Measurements from ENCODE around the gene APOA1.

The APOA1 gene

DNA sequence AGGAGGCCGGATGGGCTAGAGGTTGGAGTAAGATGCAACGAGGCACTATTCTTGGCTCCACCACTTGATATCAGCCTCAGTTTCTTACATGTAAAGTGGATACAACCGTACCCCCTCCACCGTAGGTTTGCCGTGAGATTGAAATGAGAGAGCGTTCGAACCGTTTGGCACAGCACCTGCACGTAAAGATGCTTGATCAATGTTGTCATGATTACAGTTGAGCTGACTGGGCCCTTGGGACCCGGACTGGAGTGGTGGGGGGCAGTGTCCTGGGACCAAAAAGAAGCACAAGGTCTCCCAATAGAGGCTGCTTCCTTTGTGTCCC lies 4.0 kb downstream of the APOA1 start:
- no peak for DNase-seq

DNA sequence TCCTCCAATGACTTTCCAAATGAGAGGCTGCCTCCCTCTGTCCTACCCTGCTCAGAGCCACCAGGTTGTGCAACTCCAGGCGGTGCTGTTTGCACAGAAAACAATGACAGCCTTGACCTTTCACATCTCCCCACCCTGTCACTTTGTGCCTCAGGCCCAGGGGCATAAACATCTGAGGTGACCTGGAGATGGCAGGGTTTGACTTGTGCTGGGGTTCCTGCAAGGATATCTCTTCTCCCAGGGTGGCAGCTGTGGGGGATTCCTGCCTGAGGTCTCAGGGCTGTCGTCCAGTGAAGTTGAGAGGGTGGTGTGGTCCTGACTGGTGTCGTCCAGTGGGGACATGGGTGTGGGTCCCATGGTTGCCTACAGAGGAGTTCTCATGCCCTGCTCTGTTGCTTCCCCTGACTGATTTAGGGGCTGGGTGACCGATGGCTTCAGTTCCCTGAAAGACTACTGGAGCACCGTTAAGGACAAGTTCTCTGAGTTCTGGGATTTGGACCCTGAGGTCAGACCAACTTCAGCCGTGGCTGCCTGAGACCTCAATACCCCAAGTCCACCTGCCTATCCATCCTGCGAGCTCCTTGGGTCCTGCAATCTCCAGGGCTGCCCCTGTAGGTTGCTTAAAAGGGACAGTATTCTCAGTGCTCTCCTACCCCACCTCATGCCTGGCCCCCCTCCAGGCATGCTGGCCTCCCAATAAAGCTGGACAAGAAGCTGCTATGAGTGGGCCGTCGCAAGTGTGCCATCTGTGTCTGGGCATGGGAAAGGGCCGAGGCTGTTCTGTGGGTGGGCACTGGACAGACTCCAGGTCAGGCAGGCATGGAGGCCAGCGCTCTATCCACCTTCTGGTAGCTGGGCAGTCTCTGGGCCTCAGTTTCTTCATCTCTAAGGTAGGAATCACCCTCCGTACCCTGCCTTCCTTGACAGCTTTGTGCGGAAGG lies 4.8 kb downstream of the APOA1 start:
- no peak for DNase-seq

DNA sequence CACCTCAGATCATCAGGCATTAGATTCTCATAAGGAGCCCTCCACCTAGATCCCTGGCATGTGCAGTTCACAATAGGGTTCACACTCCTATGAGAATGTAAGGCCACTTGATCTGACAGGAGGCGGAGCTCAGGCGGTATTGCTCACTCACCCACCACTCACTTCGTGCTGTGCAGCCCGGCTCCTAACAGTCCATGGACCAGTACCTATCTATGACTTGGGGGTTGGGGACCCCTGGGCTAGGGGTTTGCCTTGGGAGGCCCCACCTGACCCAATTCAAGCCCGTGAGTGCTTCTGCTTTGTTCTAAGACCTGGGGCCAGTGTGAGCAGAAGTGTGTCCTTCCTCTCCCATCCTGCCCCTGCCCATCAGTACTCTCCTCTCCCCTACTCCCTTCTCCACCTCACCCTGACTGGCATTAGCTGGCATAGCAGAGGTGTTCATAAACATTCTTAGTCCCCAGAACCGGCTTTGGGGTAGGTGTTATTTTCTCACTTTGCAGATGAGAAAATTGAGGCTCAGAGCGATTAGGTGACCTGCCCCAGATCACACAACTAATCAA lies 5.6 kb downstream of the APOA1 start:
- DNase-seq = no peak

DNA sequence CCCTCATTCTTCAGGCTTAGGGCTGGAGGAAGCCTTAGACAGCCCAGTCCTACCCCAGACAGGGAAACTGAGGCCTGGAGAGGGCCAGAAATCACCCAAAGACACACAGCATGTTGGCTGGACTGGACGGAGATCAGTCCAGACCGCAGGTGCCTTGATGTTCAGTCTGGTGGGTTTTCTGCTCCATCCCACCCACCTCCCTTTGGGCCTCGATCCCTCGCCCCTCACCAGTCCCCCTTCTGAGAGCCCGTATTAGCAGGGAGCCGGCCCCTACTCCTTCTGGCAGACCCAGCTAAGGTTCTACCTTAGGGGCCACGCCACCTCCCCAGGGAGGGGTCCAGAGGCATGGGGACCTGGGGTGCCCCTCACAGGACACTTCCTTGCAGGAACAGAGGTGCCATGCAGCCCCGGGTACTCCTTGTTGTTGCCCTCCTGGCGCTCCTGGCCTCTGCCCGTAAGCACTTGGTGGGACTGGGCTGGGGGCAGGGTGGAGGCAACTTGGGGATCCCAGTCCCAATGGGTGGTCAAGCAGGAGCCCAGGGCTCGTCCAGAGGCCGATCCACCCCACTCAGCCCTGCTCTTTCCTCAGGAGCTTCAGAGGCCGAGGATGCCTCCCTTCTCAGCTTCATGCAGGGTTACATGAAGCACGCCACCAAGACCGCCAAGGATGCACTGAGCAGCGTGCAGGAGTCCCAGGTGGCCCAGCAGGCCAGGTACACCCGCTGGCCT lies 7.1 kb downstream of the APOA1 start:
- no peak for DNase-seq

GRCh38 chr11:116829525-116830183 lies 7.8 kb downstream of the APOA1 start, which contains the start of gene APOC3:
TSS of gene APOC3 (plus strand) at chr11:116829907. CDS start at chr11:116830583, 676 bp downstream.
- no peak for DNase-seq

GRCh38 chr11:116828632-116829524 lies 8.5 kb downstream of the APOA1 start:
- DNase-seq = no peak

DNA sequence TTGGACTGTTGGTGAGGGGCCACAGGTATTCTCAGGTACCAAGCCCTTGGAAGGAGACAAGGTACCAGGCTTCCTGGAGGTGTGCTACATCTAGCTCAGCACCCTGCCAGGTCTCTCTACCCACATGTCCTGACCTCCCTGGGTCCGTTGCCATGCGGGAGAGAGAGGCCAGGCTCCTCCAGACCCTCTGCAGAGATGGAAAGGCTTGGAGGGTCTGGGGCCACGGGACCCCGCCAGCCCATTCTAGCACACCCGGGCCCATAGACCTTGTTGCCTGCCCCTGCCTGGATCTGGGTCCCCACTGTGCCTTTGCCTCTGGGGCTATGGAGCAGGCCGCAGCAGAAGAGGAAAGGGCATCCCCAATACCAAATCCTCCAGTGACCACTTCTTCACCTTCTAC lies 10.0 kb downstream of the APOA1 start:
- DNase-seq = no peak

DNA sequence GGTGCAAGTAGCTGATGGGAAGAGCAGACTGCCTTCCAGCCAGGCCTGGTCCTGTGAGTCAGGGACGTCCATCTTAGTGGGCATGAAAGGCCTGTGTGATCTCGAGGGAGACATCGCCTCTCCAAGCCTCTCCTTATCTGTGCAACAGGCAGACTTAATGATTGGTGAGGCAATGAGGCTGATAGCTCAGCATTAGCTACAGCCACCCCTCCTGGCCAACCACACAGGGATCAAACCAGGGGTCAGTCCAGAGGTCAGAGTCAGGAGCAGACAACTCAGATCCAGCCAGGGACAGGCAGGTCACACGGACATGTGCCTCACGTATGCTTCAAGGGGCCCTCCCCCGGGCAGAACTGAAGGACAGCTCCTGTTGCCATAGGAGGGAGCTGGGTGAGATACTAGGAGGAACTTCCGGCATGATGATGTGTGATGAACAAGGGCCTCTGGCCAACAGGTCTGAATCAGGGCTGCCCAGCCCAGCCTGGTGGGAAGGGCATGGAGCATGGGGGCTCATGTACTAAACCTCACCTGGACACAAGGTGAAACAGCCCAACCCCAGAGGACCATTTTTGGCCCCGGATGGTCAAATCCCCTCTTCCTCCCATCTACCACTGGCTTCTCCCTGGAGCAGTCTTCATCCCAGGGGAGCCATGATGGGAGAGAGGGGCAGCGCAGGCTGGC lies 10.5 kb downstream of the APOA1 start:
- no peak for DNase-seq

DNA sequence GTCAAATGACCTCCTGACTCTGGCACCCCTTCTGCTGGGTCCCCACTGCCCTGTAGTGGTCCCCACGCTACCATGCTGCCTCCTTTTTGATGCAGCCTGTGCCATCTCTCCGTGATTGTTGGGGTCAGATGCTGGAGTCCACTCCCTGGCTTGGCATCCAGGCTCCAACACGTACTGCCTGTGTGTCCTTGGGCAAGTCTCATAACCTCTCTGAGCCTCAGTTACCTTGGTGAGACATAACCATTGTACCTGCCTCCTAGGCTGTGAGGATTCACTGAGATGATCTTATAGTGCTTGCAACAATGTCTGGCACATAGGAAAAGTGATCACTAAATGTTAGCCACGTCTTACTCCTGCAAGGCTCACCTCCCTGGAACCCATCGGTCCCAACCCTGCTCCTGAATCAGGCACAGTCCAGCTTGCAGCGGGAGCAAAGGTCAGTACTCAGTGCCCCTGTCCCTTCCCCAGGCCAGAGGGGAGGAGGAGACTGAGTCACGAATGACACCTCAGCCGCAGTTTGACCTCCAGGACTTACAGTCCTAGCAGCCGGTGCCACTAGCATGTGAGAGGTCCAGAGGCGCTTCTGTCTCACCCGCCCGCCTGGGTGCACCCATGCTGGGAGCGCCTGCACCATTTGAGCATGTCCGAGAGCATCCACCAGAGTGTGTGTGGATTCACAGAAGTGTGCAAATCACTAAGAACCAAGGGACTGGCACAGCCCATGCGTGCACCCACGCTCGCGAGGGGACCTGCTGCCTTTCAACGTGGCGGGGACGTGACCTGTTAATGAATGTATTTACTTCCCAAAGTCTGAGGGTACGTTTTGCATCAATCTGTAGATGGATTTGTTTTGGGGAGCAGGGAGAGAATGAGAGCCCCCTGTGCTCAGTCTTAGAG lies 11.3 kb downstream of the APOA1 start:
- DNase-seq = no peak

DNA sequence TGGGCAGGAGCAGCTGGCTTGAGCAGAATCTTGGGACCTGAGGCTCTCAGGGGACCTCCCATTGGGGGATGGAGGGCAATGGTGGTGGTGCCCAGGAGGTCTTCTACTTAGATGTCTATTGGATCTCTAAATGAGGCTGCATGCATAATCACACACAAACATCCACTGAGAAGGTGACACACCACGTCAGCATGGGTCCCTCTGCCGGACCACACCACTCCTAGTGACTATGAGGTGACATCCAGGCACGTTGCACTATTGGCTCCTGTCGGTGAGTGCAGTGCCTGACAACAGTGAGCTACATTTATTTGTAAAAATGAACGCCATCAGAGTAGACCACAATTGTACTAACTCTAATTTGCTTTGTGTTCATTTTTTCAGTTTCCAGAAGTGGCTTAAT lies 12.0 kb downstream of the APOA1 start:
- no peak for DNase-seq

DNA sequence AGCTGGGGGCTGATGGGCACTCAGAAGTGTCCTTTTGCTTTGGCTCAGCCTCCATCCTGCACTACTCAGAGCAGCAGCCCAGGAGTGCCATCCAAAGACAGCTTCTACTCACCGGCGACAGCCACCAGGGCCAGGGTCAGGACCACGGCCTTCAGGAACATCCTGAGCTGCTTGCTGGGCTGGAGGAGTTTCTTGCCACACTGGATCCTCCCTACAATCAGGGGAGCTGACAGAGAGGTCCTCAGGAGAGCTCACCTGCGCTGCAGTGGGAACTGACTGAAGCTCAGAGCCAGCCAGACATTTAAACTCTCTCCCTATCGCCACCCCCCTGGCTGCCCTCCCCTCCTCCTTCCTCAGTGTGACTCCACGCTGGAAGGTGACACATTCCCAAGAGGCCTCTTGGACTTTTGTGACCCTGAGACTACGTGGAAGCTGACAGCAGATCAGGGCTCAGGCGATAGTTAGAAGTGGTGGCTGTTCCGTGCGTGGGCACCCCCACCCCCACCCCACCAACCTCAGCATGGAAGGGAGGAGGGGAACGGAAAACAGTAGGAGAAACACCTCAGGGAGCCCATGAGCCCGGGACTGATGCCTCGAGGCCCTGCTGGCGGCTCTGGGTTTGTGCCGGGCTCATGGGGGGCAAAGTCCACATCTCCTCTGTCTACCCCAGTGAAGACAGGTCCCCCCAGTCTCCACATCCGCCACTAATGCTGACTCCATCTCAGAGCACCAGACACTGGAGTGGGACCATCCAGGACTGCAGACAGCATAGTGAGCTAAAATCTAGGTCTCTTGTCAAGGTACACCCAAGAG lies 14.2 kb downstream of the APOA1 start, which contains the start of gene APOA4:
Gene APOA4 (minus strand): TSS at position 274 of the 813 bp plus-strand sequence. CDS start 113 bp downstream, at position 161.
- DNase-seq = no peak

DNA sequence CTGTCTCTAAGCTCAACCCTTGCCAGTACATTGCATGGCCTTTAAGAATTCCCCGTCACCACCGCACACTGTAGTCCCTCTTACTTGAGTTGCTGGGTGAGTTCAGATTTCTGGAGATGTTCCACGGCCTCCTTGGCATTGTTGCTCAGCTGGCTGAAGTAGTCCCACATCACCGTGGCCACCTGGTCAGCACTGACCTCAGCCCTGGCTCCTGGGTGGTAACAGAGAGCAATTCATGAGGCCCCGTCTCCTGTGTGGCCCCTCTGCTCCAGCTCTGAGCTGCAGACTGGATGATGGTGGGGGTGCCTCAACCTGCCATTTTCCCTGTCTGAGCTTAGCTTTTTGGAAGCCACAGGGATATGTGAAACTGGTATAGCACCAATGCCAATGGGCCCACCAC lies 14.8 kb downstream of the APOA1 start:
- no peak for DNase-seq

DNA sequence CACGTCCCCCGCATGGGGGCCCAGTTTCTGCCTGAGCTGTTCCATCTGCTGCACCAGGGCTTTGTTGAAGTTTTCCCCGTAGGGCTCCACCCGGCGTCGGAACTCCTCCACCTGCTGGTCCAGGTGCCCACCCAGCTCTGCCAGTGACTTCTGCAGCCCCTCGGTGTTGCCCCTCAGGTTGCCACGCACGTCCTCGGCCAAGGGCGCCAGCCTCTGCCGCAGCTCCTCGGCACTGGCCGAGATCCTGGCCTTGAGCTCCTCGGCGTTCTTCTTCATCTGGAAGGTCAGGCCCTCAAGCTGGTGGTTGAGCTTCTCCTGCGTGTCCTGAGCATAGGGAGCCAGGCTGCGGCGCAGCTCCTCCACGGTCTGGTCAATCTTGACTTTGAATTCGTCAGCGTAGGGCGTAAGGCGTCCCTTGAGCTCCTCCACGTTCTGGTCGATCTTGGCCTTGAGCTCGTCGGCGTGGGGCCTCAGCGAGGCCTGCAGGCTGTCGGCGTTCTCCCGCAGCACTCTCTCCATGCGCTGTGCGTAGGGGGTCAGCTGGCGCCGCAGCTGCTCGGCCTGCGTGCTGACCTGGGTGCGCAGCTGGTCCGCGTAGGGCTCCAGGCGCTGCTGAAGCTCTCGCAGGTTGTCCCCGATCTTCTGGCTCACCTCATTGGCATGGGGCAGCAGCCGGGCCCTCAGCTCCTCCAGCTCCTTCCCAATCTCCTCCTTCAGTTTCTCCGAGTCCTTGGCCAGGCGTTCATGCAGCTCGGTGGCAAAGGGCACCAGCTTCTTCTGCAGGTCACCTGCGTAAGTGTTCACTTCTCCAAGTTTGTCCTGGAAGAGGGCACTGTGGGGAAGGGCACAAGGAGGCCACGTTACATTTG lies 16.1 kb downstream of the APOA1 start:
- DNase-seq = no peak

DNA sequence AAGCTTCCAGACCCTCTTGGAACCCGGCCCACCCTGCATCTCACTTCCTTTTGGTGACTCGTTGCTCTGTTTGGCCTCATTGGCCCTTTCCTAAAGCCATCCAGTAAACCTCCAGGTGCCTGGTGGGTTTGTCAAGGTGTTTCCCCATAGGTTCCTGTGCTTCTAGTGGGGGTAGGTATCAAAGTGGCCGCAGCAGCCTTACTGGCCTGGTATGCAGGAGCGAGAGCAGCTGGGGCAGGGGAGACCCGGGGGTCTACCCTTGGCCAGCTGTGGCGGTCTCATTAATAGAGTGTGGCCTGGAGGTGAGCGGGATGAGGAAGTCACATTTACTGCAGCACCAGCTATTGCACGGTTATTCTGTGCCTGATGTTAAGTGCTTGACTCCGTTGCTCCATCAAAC lies 18.4 kb downstream of the APOA1 start:
- no peak for DNase-seq

GRCh38 chr11:116814502-116814901 lies 22.9 kb downstream of the APOA1 start:
- DNase-seq = no peak

GRCh38 chr11:116813781-116814471 lies 23.5 kb downstream of the APOA1 start:
- DNase-seq = no peak

DNA sequence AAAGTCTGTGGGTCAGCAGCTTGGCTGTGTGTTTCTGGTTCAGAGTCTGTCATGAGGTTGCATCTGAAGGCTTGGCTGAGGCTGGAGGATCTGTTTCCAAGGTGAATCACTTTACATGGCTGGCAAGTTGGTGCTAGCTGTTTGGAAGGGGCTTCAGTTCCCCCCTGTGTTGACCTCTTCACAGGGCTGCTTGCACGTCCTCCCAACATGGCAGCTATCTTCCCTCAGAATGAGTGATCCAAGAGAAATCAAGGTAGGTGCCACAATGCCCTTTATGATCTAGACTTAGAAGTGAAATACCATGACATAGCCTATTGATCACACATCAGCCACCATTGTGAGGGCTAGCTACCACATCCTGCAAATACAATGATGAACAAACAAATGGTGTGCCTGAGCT lies 24.3 kb downstream of the APOA1 start:
- no peak for DNase-seq

GRCh38 chr11:116812109-116812508 lies 25.3 kb downstream of the APOA1 start:
- no peak for DNase-seq
